NCI-H510A treated with DMSO at 0.1 percent for 48 hours (cell line): ENCODE measurements around the gene SYTL2.

Experiments
- DNase-seq: peaks from one replicate; lab custom pipeline; 2025; lab: John Stamatoyannopoulos, UW

SYTL2 gene

DNA sequence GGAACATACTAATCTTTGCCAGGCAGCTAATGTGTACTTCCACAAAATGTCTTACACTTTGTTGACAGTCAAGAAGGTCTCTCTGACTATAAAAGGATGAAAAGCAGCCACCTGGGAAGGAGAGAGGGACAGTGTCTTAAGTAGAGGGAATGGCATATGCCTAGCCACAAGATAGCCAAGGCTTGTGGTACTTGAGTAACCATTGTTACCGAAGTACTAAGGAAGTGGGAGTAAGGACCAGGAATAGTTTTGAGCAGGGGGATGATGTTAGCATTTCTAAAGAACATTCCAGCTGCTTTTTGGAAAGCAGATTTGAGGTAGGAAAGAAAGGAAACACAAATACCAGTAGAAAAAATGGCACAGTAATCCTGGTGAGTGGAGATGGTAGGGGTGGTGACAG, 159.8 kb downstream of the SYTL2 start:
- DNase-seq, result no peak

DNA sequence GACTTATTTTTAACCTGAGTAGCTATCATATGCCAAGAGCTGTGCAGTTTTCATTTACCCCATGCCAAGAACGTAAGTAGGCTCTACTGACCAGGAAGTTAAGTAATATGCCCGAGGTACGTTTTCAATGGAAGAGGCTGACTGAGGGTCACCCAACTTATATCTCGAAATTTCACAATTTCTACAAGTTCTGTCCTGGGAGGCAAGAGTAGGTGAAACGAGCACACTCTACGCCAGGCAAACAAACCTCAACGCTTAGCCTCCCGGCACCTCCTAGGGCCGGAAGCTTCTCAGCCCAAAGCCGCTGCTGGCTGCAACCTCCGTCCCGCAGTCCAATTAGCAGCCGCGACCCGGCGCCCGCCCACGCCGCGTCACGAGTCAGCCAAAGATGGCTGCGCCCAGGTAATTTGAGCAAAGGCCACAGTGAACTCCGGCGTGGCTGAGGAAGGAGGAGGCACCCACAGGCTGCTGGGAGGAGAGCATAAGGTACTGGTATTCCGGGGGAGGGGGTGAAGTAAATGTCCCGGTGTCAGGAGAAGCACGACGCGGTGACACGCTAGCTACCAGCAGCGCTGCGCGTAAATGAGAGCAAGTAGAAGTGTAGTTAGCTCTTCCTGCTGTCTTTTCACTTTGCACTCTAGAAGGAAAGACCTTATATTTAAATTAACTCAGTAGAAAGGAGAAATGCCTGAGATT, 163.2 kb downstream of the SYTL2 start, which contains the start of gene TMEM126A:
Gene TMEM126A, plus strand, starts transcription at position 364 of the 696 bp plus-strand sequence. CDS start 2,289 bp downstream, outside the sequence.
- DNase-seq, result peak; percentile 92

DNA sequence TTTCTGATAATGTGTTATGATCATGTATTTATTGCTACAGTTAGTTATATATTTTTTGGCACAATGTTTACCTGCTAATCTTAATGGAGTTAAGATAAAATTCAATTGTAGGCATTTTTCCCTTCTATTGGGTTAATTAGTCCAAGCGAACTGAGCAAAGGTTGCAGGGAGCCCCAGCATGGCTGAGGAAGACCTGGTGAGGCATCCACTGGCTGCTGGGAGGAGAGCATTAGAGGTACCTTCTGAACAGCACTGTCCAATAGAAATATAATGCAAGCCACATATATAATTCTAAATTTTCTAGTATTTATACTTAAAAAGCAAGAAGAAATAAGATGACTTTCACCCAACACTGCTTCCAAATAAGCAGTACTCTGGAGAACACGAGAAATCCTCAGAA, 163.9 kb downstream of the SYTL2 start:
- no peak for DNase-seq
